ACHN (cell line): ENCODE measurements around the gene F7.

Experiments
- DNase-seq: peaks from one replicate; pipeline ENCODE4 v3.0.0-alpha.2; 2015
- in situ Hi-C: cut with HindIII; loops from 2 replicates; pipeline ENCODE4 v1.10.0; 2017; ENCODE audit warnings: low sequenced_read_pairs, low pct_ligation_motif_present, low pct_unique_long_range_greater_than_20kb

The F7 gene

DNA sequence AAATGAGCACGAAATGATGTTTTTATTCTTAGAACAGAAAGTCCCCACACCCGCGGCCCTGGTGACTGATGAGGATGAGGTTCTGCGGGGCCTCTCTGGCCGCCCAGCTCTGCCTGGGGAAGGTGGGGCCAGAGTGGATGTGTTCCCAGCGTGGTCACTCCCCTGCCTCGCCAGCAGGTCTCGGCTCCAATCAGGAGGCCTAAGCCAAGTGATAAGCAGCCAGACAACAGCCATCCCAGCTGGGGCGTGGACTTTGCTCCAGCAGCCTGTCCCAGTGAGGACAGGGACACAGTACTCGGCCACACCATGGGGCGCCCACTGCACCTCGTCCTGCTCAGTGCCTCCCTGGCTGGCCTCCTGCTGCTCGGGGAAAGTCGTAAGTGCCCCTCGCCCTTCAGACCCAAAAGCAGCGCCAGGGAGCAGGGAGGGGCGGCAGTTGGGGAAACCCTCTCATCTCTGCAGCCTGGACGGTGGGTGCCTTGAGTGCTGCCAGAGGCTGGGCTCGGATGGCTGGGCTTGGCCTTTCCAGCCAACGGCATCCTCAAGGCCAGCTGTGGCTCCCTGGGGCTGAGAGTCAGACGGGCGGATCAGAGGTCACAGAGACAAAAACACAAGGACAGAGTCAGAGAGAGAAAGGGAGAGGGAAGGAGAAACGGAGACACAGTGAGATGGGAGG lies 17.1 kb downstream of the F7 start, which contains the start of gene F10:
Gene F10 (plus strand): TSS at position 250 of the 676 bp plus-strand sequence. CDS start 57 bp downstream, at position 307.
- in situ Hi-C loops: no loop called here
- DNase-seq: no peak

DNA sequence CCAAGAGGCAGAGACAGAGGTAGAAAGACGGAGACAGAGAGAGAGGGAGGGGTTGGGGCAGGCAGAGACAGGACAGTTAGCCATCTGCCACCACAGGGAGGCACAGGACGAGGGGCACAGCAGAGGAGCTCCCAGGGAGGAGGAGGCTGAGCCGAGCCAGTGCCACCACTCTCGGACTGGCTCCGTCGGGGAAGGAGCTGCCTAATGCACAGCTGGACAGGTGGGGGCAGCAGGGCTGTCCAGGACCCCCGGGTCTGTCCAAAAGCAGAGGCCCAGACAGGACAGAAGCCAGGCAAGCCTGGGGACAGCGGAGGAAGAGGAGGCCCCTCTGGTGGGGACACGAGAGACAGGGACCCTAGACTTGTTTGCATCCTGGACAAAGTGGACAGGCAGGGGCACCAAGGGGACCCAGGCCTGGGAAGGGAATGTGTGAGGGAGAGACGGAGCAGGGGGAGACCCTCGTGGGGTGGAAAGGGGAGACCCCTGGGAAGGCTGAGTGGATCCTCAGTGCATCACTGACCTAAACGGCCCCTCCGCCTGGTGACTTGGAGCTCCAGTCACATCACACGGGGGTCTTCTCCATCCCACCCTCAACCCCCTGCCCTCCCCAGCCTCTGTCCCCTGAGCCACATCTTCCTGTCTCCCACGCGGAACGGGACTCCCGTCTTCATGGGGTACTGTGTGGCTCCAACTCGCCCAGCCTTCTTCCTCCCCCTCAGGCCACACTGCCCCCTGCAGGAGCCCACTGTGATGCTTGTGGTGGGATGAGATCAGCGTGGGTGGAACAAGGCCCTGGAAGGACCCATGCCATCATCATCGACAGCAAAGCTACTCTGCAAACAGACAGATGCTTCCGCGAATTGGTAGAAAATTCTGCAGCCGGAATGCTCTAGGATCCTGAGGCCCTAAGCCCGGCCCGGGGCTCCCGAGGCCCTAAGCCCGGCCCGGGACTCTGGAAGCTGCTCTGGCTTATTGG lies 17.9 kb downstream of the F7 start:
- DNase-seq: peak; percentile 15
- in situ Hi-C loops: no loop called here

DNA sequence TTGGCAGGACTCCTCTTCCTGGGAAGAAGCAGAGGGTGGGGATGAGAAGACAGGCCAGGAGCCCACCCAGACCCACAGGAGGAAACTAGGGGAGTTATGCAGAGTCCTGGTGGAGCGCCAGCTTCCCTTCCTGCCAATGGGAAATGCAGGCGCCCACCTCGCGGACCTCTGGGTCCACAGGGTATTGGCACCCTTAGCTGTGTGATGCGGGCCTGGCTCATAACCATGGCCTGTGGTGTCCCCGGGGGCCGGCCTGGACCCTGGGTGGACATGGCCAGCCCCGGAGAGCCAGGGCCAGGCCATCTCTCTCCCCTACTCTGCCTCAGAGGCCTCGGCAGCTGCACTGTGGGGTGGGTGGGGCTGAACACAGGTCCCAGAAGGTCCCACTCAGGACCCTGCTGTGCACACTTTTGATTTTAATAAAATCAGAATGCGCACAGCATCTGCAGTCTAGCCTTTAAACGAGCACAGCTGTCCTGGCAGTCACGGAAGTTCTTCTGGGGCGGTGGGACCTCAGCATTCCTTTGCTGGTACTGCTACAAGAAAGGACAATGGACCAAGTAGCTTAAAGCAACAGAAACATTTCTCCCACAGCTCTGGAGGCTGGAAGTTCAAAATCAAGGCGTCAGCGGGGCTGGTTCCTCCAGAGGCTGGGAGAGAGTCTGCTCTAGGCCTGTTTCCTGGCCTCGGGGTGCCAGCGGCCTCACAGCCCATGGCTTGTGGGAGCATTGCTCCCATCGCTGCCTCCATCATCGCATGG lies 18.8 kb downstream of the F7 start:
- DNase-seq: no peak
- in situ Hi-C loops: no loop called here

DNA sequence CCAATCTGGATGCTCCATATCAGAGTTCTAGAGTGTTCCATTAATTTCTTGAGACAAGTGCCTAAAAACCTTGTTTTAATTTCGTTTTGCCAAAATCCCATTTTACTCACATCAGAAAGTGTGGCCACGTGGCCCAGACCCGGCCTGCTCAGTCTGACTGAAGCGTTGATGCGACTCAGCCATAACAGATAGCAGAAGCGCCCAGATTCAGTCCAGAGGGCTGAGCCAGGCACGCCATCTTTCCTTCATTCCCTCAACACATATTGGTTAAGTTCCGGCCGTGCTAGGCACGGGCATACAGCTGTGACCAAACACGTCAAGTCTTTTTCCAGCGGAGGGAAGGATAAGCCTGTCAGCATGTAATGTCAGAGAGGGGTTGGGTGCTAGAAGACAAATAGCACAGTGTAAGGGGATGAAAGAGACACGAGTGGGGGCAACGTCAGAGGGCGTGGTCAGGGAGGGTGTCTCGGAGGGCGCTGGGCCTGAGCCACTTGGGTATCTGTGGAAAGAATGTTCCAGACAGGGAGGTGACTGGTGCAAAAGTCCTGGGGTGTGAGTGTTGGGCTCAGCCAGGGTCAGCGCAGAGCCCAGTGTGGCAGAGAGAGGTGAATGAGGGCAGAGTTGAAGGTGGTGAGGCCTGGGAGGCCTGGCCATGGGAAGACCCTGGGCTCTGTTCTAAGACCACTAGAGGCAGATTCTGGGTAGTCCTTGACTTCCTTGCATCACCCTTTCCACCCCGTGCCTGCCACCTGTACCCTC lies 20.1 kb downstream of the F7 start:
- in situ Hi-C loops: no loop called here
- DNase-seq: no peak

DNA sequence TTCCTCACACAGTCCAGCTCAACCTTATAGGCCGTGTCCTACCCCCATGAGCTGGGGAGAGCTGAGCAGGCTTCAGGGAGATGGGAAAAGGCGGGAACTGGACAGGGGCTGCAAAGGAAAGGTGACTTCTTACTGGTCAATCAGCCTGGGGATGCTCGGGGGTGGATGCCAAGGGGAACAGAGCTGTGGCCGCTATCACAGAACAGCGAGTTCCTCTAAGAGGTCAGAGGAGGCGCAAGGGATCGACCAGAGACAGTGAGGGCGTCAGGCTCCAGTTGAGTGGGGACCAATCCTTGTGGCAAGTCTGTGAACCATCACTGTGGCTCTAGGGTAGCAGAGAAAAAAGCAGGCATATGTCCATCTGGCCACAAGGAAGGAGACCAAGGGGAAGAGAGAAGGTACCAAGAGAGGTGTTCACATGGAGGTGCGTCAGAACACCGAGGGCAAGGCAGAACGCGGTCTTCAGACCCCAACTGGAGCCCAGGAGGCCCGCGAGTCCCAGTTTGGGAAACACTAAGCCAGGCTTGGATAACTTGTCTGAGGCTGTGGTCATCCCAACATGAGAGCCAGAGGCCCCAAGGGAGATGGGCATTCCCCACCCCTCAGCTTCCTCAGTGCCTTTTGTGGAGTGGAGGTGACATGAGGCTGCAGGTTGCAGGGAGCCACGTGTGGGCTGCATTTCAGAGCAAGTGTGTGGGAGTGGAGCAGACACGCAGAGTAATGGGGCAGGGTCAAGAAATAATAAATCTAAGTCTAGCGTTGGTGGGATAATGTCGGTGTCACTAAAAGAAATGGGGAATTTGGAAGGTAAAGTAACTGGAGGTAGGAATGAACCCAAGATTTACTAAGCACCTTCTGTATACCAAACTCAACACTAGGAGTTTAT lies 20.9 kb downstream of the F7 start:
- DNase-seq: no peak
- in situ Hi-C loops: no loop called here

DNA sequence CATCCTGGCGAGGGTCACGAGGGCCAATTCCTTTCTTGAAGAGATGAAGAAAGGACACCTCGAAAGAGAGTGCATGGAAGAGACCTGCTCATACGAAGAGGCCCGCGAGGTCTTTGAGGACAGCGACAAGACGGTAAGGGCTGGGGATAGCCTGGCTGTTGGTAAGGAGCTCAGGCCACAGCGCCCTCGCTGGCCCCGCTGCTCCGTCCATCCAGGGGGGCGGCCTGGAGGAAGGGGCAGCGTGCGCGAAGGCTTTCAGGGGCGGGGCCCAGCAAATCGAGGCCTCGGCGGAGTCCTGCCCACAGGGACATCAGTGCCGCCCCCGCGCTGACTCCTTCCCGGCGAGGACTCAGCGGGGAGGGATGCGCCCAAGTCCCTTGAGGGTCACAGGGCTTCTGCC lies 23.9 kb downstream of the F7 start:
- DNase-seq: no peak
- in situ Hi-C loops: no loop called here

DNA sequence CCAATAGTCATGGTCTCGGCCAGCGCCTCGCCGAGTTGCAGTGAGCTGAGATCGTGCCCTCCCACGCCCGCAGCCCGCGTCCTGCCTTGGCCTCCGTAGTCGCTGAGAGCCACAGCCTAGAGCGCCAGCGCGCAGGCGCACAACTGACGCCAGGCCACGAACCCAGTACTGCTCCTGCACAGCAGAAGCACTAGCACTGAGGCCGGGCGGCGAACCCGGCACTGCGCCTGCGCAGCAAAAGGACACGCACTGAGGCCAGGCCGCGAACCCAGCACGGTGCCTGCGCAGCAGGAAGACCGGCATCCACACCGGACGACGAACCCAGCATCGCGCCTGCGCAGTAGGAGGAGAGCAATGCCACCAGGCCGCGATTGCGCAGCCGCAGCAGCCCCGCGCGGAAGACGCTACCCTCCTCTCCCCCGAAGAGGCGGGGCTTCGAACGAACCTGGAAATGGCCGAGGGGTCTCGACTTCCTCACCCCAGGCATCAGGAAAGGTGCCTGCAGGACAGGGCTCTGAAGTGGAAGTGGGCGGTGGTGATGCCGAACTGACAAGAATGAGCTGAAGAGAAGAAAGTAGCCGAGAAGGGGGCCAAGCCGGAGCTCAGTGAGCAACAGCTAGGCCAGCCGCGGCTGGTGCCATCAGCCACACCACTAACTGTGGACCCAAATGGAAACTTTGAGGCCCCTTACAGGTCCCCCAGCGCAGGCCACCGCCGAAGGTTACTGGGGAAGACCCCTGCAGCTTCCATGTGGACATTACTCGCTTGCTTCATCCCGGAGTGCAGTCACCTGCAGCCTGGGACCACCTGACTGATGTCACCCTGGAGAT lies 24.5 kb downstream of the F7 start:
- in situ Hi-C loops: no loop called here
- DNase-seq: no peak

DNA sequence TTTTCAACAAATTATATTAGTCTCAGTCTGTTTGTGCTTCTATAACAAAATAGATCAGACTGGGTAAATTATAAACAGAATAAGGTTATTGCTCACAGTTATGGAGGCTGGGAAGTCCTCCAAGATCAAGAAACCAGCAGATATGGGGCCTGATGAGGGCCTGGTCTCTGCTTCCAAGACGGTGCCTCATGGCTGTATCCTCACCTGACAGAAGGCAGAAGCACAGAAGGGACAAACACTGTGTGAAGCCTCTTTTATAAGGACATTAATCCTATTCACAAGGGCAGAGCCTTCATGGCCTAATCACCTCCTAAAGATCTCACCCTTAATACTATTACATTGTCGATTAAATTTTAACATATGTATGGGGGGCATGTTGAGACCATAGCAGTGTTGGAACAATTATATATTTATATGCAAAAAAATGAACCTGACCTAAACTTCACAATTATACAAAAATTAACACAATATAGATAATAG lies 29.7 kb downstream of the F7 start:
- no peak for DNase-seq
- in situ Hi-C loops: no loop called here

DNA sequence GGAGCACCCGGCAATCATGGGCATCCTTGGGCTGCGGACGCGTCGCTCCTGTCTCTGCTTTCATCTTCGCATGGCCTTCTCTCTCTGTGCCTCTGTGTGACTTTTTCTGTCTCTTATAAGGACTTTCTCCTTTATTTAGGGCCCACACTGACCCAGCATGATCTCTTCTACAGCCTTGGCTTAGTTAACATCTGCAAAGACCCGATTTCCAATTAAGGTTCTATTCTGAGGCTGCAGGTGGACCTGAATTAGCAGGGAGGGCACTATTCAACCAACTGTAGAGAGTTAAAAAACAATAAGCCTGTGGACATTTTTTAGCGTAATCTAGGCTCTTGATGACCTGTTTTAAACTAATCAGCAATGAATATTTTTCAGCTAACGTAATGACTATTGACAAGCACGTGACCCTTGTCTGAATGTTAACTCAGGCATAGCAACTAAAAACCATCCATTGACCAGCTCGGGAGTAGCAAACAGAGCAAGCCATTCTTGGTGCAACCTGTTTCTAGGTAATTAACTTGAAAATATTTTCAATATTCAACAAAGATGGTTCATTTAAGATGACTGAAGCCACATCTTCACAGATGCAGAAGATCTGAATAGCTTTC lies 32.2 kb downstream of the F7 start:
- in situ Hi-C loops: no loop called here
- no peak for DNase-seq

DNA sequence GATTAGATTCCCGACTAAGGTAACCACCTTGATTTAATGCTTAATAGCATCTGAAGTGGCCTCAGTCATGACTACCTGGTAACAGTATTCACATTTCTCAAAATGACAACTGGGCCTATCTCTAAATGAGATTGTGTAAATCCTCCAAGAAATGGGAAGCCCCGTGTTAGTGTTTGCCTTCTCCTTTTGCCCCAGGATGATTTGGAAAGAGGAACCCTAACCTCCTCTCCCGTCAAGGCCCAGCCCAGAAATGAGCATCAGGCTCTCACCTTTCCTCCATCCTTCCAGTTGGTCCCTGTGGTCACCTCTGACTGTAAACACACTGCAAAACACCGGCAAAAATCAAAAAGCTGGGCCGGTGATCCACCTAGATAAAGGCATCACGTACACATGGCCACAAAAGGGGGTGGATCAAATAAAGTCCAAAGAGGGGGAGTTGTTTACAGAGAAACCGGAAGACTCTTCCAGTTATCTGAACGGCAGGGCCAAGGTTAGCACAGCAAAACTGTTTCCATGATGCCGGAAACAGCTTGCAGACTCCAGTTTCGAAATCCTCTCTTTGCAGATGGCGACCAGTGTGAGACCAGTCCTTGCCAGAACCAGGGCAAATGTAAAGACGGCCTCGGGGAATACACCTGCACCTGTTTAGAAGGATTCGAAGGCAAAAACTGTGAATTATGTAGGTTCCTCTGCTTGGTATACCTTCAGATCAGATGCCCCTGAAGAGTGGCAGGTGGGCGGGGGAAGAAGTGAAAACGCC lies 33.4 kb downstream of the F7 start:
- DNase-seq: no peak
- in situ Hi-C loops: no loop called here

DNA sequence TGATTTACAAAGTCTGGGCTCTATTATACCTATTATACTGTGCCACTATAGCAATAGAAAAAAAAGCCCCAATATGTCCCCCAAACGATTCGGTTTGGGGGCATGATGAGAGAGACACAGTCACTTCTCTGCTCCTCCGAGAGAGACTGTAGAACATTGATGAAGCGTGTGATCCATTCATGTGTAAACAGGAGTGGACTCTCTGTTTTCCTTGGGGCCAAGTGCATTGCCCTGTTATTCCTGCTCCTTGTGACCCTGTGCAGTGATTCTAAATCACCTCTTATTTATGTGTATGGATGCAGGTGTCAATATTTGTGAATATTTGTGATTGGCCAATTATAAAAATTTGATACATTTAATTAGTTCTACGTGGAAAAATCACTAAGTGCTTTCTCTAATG lies 34.0 kb downstream of the F7 start:
- in situ Hi-C loops: no loop called here
- DNase-seq: no peak

DNA sequence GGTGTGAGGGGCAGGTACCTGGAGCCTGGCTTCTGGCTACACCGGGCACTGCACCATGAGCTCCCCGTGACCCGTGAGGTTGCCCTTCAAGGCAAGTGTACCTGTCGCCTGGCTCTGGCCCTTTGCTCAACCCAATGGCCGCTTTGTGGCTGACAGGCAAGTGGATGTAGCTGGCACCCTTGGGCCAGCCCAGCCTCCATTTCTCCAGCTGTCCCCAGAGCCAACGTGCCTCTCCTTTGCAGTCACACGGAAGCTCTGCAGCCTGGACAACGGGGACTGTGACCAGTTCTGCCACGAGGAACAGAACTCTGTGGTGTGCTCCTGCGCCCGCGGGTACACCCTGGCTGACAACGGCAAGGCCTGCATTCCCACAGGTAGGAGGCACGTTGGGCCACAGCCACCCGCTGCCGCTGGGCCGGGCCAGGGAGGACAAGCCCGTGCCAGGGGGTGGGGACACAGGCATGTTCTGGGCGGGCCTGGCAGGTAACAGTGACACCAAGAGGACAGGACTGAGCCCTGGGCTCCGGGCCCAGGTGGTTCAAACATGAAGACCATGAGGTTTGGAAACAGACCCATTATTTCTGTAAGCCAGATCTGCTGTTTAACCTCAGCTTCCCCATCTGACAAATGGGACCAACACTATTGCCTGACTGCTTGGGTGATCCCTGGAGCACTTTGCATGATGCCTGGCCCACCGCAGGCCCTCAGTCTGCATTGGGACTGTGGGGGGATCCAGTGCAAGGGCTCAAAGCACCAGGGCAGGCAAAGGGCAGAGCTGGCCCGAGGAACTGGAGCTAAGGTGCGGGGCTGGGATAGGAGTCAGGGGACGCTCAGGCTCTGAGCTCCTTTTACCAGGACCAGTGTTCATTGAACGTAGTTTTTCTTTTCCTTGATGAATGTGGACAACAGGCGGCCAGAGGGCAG lies 35.3 kb downstream of the F7 start:
- in situ Hi-C loops: no loop called here

DNA sequence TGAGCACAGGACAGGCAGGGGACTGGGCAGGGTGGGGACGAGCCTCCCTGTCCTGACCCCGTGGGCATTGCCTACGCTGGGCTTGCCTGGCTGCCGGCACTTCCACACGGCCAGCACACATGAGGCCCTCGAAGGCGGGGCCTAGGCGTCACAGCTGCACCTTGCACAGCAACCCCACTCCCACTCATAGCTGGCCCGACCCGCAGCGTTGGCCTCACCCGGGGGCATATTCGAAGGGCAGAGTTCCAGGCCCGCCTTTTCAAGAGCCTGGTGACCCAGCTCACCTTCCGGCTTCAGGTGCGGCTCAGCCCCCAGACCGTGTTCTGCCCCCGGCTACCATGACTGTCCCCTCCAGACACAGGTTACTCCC lies 36.0 kb downstream of the F7 start:
- in situ Hi-C loops: no loop called here
- no peak for DNase-seq

More for the DNA sequence above, 35.3 kb downstream of the F7 start:
- DNase-seq: no peak

DNA sequence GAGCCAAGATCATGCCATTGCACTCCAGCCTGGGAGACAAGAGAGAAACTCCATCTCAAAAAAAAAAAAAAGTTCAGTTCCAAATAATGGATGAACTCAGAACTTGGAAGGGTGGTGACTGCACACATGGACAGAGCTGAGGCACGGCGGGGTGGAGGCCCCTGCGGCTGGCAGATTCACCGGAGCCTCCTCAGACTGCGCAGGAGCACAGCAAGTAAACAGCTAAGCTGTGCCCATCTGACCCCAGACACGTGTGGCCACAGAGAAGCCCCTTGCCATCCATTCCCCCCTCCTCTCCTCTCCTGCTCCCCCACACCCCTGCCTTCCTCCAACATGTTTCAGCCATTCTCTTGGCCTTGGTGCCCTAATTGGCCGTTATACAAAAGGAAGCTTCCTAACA lies 37.3 kb downstream of the F7 start:
- in situ Hi-C loops: no loop called here
- no peak for DNase-seq
